IPS-15b (cell line): ENCODE results near the gene P2RX3.

Experiments used
- H3K27me3 ChIP-seq: one replicate; pipeline ENCODE4 v1.6.1; 2013; ENCODE audit warnings: low read length; ENCODE audit not compliant: control insufficient read depth, insufficient read depth
- H3K36me3 ChIP-seq: one replicate; pipeline ENCODE4 v1.6.1; 2013; ENCODE audit warnings: low read length; ENCODE audit not compliant: control insufficient read depth, insufficient read depth
- H3K4me1 ChIP-seq: one replicate; pipeline ENCODE4 v1.6.1; 2013; ENCODE audit warnings: mild to moderate bottlenecking, low read length; ENCODE audit not compliant: control insufficient read depth, insufficient read depth
- H3K4me3 ChIP-seq: one replicate; pipeline ENCODE4 v1.5.1; 2013; ENCODE audit warnings: low read depth, low read length
- H3K9ac ChIP-seq: one replicate; pipeline ENCODE4 v1.6.1; 2013; ENCODE audit warnings: low read depth, mild to moderate bottlenecking, low read length
- H3K9me3 ChIP-seq: one replicate; pipeline ENCODE4 v1.6.1; 2013; ENCODE audit warnings: mild to moderate bottlenecking, low read length; ENCODE audit not compliant: control insufficient read depth, insufficient read depth

The P2RX3 gene

GRCh38 chr11:57370941-57371340 is 32.8 kb downstream of the P2RX3 start:
- Histone ChIP-seq H3K9ac (no peak overlapping the region), H3K9me3 (no peaks in the 10 kb centered on the region), H3K27me3 (no peaks in the 10 kb centered on the region), H3K4me3 (no peak overlapping the region), H3K4me1 (no peaks in the 10 kb centered on the region), H3K36me3 (no peaks in the 10 kb centered on the region)

GRCh38 chr11:57373146-57373545 is 35.0 kb downstream of the P2RX3 start:
- no peaks in the 10 kb centered on the region for H3K9me3 ChIP-seq

GRCh38 chr11:57374966-57375365 is 36.8 kb downstream of the P2RX3 start:
- Histone ChIP-seq H3K9me3 (no peaks in the 10 kb centered on the region), H3K36me3 (no peaks in the 10 kb centered on the region), H3K4me1 (no peaks in the 10 kb centered on the region), H3K9ac (no peak overlapping the region), H3K4me3 (no peak overlapping the region), H3K27me3 (peaks cover 12% of the 10 kb centered on the region)

More at GRCh38 chr11:57373146-57373545, 35.0 kb downstream of the P2RX3 start:
- H3K36me3 ChIP-seq = no peaks in the 10 kb centered on the region
- H3K27me3 ChIP-seq = peaks cover 12% of the 10 kb centered on the region
- H3K4me3 ChIP-seq = no peak overlapping the region
- no peaks in the 10 kb centered on the region for H3K4me1 ChIP-seq
- no peak overlapping the region for H3K9ac ChIP-seq

GRCh38 chr11:57375490-57375889 is 37.3 kb downstream of the P2RX3 start:
- Histone ChIP-seq H3K27me3 (peaks cover 12% of the 10 kb centered on the region), H3K9ac (no peak overlapping the region), H3K4me3 (no peak overlapping the region), H3K36me3 (no peaks in the 10 kb centered on the region), H3K9me3 (no peaks in the 10 kb centered on the region), H3K4me1 (no peaks in the 10 kb centered on the region)

- Histone ChIP-seq H3K27me3 (peaks cover 15% of the 10 kb centered on the region), H3K4me3 (no peak overlapping the region)
Observed at GRCh38 chr11:57376095-57377090, 38.2 kb downstream of the P2RX3 start.

GRCh38 chr11:57377107-57377506 is 39.0 kb downstream of the P2RX3 start:
- no peaks in the 10 kb centered on the region for H3K4me1 ChIP-seq
- no peak overlapping the region for H3K4me3 ChIP-seq
- H3K9ac ChIP-seq = no peak overlapping the region
- H3K36me3 ChIP-seq = no peaks in the 10 kb centered on the region
- H3K27me3 ChIP-seq = peaks cover 15% of the 10 kb centered on the region
- no peaks in the 10 kb centered on the region for H3K9me3 ChIP-seq

More at GRCh38 chr11:57376095-57377090, 38.2 kb downstream of the P2RX3 start:
- H3K9ac ChIP-seq = no peak overlapping the region
- no peaks in the 10 kb centered on the region for H3K4me1 ChIP-seq
- no peaks in the 10 kb centered on the region for H3K9me3 ChIP-seq
- H3K36me3 ChIP-seq = no peaks in the 10 kb centered on the region

GRCh38 chr11:57378186-57378585 is 40.0 kb downstream of the P2RX3 start:
- H3K4me3 ChIP-seq = no peak overlapping the region

GRCh38 chr11:57379732-57380131 is 41.6 kb downstream of the P2RX3 start:
- no peak overlapping the region for H3K4me3 ChIP-seq
- no peaks in the 10 kb centered on the region for H3K9me3 ChIP-seq
- H3K9ac ChIP-seq = no peak overlapping the region
- no peaks in the 10 kb centered on the region for H3K4me1 ChIP-seq
- no peaks in the 10 kb centered on the region for H3K36me3 ChIP-seq
- H3K27me3 ChIP-seq = peaks cover 15% of the 10 kb centered on the region

More at GRCh38 chr11:57378186-57378585, 40.0 kb downstream of the P2RX3 start:
- Histone ChIP-seq H3K9me3 (no peaks in the 10 kb centered on the region), H3K27me3 (peaks cover 15% of the 10 kb centered on the region), H3K9ac (no peak overlapping the region), H3K36me3 (no peaks in the 10 kb centered on the region), H3K4me1 (no peaks in the 10 kb centered on the region)

GRCh38 chr11:57380975-57381374 is 42.8 kb downstream of the P2RX3 start, which contains the start of gene PRG3:
Gene PRG3, minus strand, starts transcription at chr11:57381150. Its CDS starts 442 bp downstream, at chr11:57380708.
- peaks cover 15% of the 10 kb centered on the region for H3K27me3 ChIP-seq
- H3K36me3 ChIP-seq = no peaks in the 10 kb centered on the region
- H3K4me1 ChIP-seq = no peaks in the 10 kb centered on the region
- H3K9me3 ChIP-seq = no peaks in the 10 kb centered on the region
- H3K4me3 ChIP-seq = no peak within 1 kb of the TSS
- H3K9ac ChIP-seq = no peak within 1 kb of the TSS

- Histone ChIP-seq H3K36me3 (no peaks in the 10 kb centered on the region), H3K27me3 (peaks cover 3% of the 10 kb centered on the region), H3K4me1 (no peaks in the 10 kb centered on the region), H3K4me3 (no peak overlapping the region), H3K9me3 (no peaks in the 10 kb centered on the region), H3K9ac (no peak overlapping the region)
Observed at GRCh38 chr11:57386178-57386940, 48.2 kb downstream of the P2RX3 start.

- Histone ChIP-seq H3K9ac (no peak overlapping the region), H3K27me3 (peaks cover 4% of the 10 kb centered on the region), H3K4me1 (no peaks in the 10 kb centered on the region), H3K9me3 (no peaks in the 10 kb centered on the region), H3K4me3 (no peak overlapping the region), H3K36me3 (no peaks in the 10 kb centered on the region)
Observed at GRCh38 chr11:57387289-57388030, 49.3 kb downstream of the P2RX3 start.
